ENCODE data around the gene PPIE. TPM values are rescaled to one million over a fixed set of nuclear protein-coding genes. Genes with fewer than 3 reads are reported as not detected.
A peak's percentile ranks its signal among the peaks of the same experiment; 100 is the strongest.

Gene PPIE
- total and polyA plus RNA-seq, 2 experiments from 2014 or later = 27.8 to 51.9 TPM

GRCh38 chr1:39691383-39692151, 47.1 kb upstream of the PPIE start, which contains the start of gene HPCAL4:
Gene HPCAL4, minus strand, starts transcription at chr1:39691433. Its CDS starts 6,830 bp downstream, at chr1:39684603.
- H2AFZ ChIP-seq = peak within 1 kb of the TSS; percentile 69
- H3K4me1 Mint-ChIP-seq = peaks cover 16% of the 10 kb centered on the region
- no peak within 1 kb of the TSS for H3K27ac Mint-ChIP-seq
- H3K9me3 Mint-ChIP-seq = no peaks in the 10 kb centered on the region
- no peak within 1 kb of the TSS for H3K27ac ChIP-seq (ENCODE audit: low read depth)
- H3K36me3 ChIP-seq (ENCODE audit: insufficient read depth) = no peaks in the 10 kb centered on the region
- 0 out of 2 replicates have a peak, but pooled peaks cover 13% of the 10 kb centered on the region for H4K20me1 ChIP-seq (replicated peaks; ENCODE audit: insufficient read depth)
- no peaks in the 10 kb centered on the region; the same call in 1 of the 2 replicates for H3K4me1 ChIP-seq (ENCODE audit: insufficient read depth)
- no peak for TF ChIP-seq CTCF (conservative IDR thresholded peaks at IDR 0.05; ENCODE audit: low read depth in 2 of 2)
- TF ChIP-seq POLR2AphosphoS5 (IDR thresholded peaks at IDR 0.05; ENCODE audit: low read depth) = no peak
- no peak for TF ChIP-seq ZNF462 (CRISPR knock-in tag; IDR thresholded peaks at IDR 0.05)
- TF ChIP-seq ZNF331 (CRISPR knock-in tag; IDR thresholded peaks at IDR 0.05; ENCODE audit: low read depth) = no peak
- TF ChIP-seq JUNB (IDR thresholded peaks at IDR 0.05; ENCODE audit: unreplicated experiment) = no peak
- no peak for TF ChIP-seq EZH2phosphoT487 (IDR thresholded peaks at IDR 0.05; ENCODE audit: unreplicated experiment)
- TF ChIP-seq STAT1 (IDR thresholded peaks at IDR 0.05; ENCODE audit: unreplicated experiment) = no peak
- TF ChIP-seq NANOG (IDR thresholded peaks at IDR 0.05; ENCODE audit: borderline replicate concordance) = no peak
- TF ChIP-seq CREB1 (CRISPR knock-in tag; IDR thresholded peaks at IDR 0.05; ENCODE audit: low read depth) = no peak
- TF ChIP-seq EZH2 (IDR thresholded peaks at IDR 0.05; ENCODE audit: low read depth, unreplicated experiment) = no peak
- TF ChIP-seq ETS1 (IDR thresholded peaks at IDR 0.05) = no peak
- no peak for TF ChIP-seq REST (IDR thresholded peaks at IDR 0.05; ENCODE audit: unreplicated experiment)
- no peak for TF ChIP-seq ZNF114 (CRISPR knock-in tag; IDR thresholded peaks at IDR 0.05)
- peak within 1 kb of the TSS; percentile 87 for H3K4me2 ChIP-seq
- no peaks in the 10 kb centered on the region for H3F3A ChIP-seq (replicated peaks; ENCODE audit: low read depth)
- H3K36me3 Mint-ChIP-seq (ENCODE audit: low read depth) = no peaks in the 10 kb centered on the region
- DNase-seq (ENCODE audit: low spot score) (peak; percentile 99), ATAC-seq (peak; percentile 93)
- H3K9me2 ChIP-seq (ENCODE audit: insufficient read depth) = no peaks in the 10 kb centered on the region
- peaks cover 99% of the 10 kb centered on the region for H3K27me3 ChIP-seq (ENCODE audit: insufficient read depth)
- peaks cover 96% of the 10 kb centered on the region for H3K27me3 Mint-ChIP-seq (ENCODE audit: insufficient read depth, low read depth, poor library complexity)
- peak within 1 kb of the TSS; percentile 59 for H3K4me3 Mint-ChIP-seq
- H3K4me3 ChIP-seq = peak within 1 kb of the TSS; percentile 59
- no peaks in the 10 kb centered on the region for H3K79me2 ChIP-seq (replicated peaks; ENCODE audit: insufficient read depth)
